Breast epithelium (tissue), 4 donors: ENCODE data around the gene ELP5. TPM values are rescaled to one million over a fixed set of nuclear protein-coding genes. Genes with fewer than 3 reads are reported as not detected.

Source experiments
- DNase-seq, 2 donors: peaks; one replicate each; pipeline ENCODE4 v3.0.0-alpha.2; 2019; ENCODE audit warnings: low spot score in 2 of 2
- H3K27ac ChIP-seq, 2 donors: fragments of 200-600 bp; sonication (generic) in 1 of 2; one replicate each; pipeline ENCODE4 v1.5.1; 2016 to 2019; ENCODE audit warnings: mild to moderate bottlenecking in 1 of 2
- H3K27me3 ChIP-seq, 2 donors: fragments of 200-600 bp; sonication (generic) in 1 of 2; one replicate each; pipeline versions ENCODE4 v1.5.1 to v1.6.0; 2017 to 2019; ENCODE audit warnings: control low read depth in 1 of 2, mild to moderate bottlenecking in 1 of 2
- H3K36me3 ChIP-seq: fragments of 200-600 bp; one replicate; pipeline ENCODE4 v1.5.1; 2019
- H3K4me1 ChIP-seq, 2 donors: fragments of 200-600 bp; sonication (generic); one replicate each; pipeline ENCODE4 v1.5.1; 2016 to 2019; ENCODE audit warnings: control low read depth in 1 of 2
- H3K4me3 ChIP-seq, 3 donors: fragments of 200-600 bp; sonication (generic); 1 replicate in 2 of 3; 2 replicates in 1 of 3; pipeline ENCODE4 v1.5.1; 2016 to 2019; ENCODE audit warnings: mild to moderate bottlenecking in 3 of 3, moderate library complexity in 2 of 3
- H3K9me3 ChIP-seq, 2 donors: fragments of 200-600 bp; sonication (generic) in 1 of 2; one replicate each; pipeline ENCODE4 v1.5.1; 2016 to 2019; ENCODE audit warnings: control low read depth in 1 of 2
- CTCF ChIP-seq, 3 donors: fragments of 450-650 bp; IDR thresholded peaks; one replicate each; pipeline ENCODE4 v1.5.1; 2016 to 2017; ENCODE audit warnings: antibody characterized with exemption in 3 of 3, mild to moderate bottlenecking in 3 of 3, moderate library complexity in 3 of 3
- POLR2A ChIP-seq: fragments of 450-650 bp; IDR thresholded peaks from one replicate; pipeline ENCODE4 v1.6.1; 2016; ENCODE audit warnings: antibody characterized with exemption, mild to moderate bottlenecking, moderate library complexity
- POLR2AphosphoS5 ChIP-seq, 3 donors: sonication (generic); formaldehyde crosslinking; IDR thresholded peaks; one replicate each; pipeline ENCODE4 v1.6.1; 2017; ENCODE audit warnings: antibody characterized with exemption in 3 of 3
- intact Hi-C: fragments of 100-400 bp; cut with DNase I; formaldehyde crosslinking; loops from one replicate; pipeline ENCODE4 v1.15.1; 2023; ENCODE audit warnings: low total_unique reads
- total RNA-seq, 3 donors: library from RNA; depleted of rRNA; stranded (reverse); fragments of >200 nt; gene quantifications; one replicate each; pipeline ENCODE4 v1.1.0, GENCODE V29; 2016

Gene ELP5
- total RNA-seq, 3 donors from 2014 or later: 26.9 to 36.7 (median 30.6) TPM

GRCh38 chr17:7285679-7286078 is 33.7 kb downstream of the ELP5 start:
- no peak for TF ChIP-seq POLR2AphosphoS5 (IDR thresholded peaks at IDR 0.05)
- no peak for TF ChIP-seq POLR2A
- no peak for TF ChIP-seq CTCF (IDR thresholded peaks at IDR 0.05)
- no peaks in the 10 kb centered on the region for H3K36me3 ChIP-seq
- no peaks in the 10 kb centered on the region for H3K27me3 ChIP-seq
- H3K27ac ChIP-seq: no peak overlapping the region
- H3K4me1 ChIP-seq: peaks cover 5 to 11% of the 10 kb centered on the region in 2 donors
- intact Hi-C loops: no loop called here
- H3K9me3 ChIP-seq: no peaks in the 10 kb centered on the region
- DNase-seq: no peak
- H3K4me3 ChIP-seq: no peak overlapping the region

GRCh38 chr17:7289256-7290032 is 37.4 kb downstream of the ELP5 start:
- Histone ChIP-seq H3K4me1 (no peaks in the 10 kb centered on the region), H3K27me3 (no peaks in the 10 kb centered on the region), H3K27ac (no peak overlapping the region), H3K9me3 (no peaks in the 10 kb centered on the region), H3K36me3 (no peaks in the 10 kb centered on the region), H3K4me3 (no peak overlapping the region)
- TF ChIP-seq CTCF (IDR thresholded peaks at IDR 0.05): no peak
- no peak for TF ChIP-seq POLR2AphosphoS5 (IDR thresholded peaks at IDR 0.05)
- no peak for TF ChIP-seq POLR2A
- no peak for DNase-seq
- intact Hi-C loops: no loop called here

GRCh38 chr17:7290166-7290565 is 38.2 kb downstream of the ELP5 start:
- DNase-seq: no peak
- intact Hi-C loops: no loop called here
- no peak for TF ChIP-seq POLR2AphosphoS5 (IDR thresholded peaks at IDR 0.05)
- no peak for TF ChIP-seq CTCF (IDR thresholded peaks at IDR 0.05)
- TF ChIP-seq POLR2A: no peak
- Histone ChIP-seq H3K4me3 (no peak overlapping the region), H3K27ac (no peak overlapping the region), H3K36me3 (no peaks in the 10 kb centered on the region), H3K9me3 (no peaks in the 10 kb centered on the region), H3K27me3 (no peaks in the 10 kb centered on the region), H3K4me1 (no peaks in the 10 kb centered on the region)

- H3K4me1 ChIP-seq: no peaks in the 10 kb centered on the region
- H3K9me3 ChIP-seq: no peaks in the 10 kb centered on the region
- no peak for DNase-seq
- no peaks in the 10 kb centered on the region for H3K27me3 ChIP-seq
- H3K36me3 ChIP-seq: no peaks in the 10 kb centered on the region
- intact Hi-C loops: no loop called here
- no peak overlapping the region for H3K4me3 ChIP-seq
- no peak for TF ChIP-seq CTCF (IDR thresholded peaks at IDR 0.05)
- no peak for TF ChIP-seq POLR2AphosphoS5 (IDR thresholded peaks at IDR 0.05)
- no peak for TF ChIP-seq POLR2A
- H3K27ac ChIP-seq: no peak overlapping the region
Measured at GRCh38 chr17:7290685-7291084, 38.7 kb downstream of the ELP5 start.

GRCh38 chr17:7292194-7292593 is 40.2 kb downstream of the ELP5 start:
- DNase-seq: no peak
- H3K9me3 ChIP-seq: no peaks in the 10 kb centered on the region

More at GRCh38 chr17:7292194-7292593, 40.2 kb downstream of the ELP5 start:
- Histone ChIP-seq H3K27me3 (no peaks in the 10 kb centered on the region), H3K4me3 (no peak overlapping the region), H3K36me3 (no peaks in the 10 kb centered on the region), H3K27ac (peak overlapping the region; percentile 63 to 71), H3K4me1 (peaks cover 4% of the 10 kb centered on the region in 2 donors)
- intact Hi-C loops: no loop called here
- TF ChIP-seq POLR2A: no peak
- TF ChIP-seq CTCF (IDR thresholded peaks at IDR 0.05): no peak
- TF ChIP-seq POLR2AphosphoS5 (IDR thresholded peaks at IDR 0.05): no peak
